Left ventricle myocardium inferior (tissue), 1 donor: Measurements from ENCODE around the gene GALNT15. TPM values are rescaled to one million over a fixed set of nuclear protein-coding genes. Genes with fewer than 3 reads are reported as not detected.

Source experiments
- DNase-seq: peaks from one replicate; pipeline ENCODE4 v3.0.0-alpha.2; 2020
- H3K27ac ChIP-seq: fragments of 200-600 bp; replicated peaks from 2 replicates; pipeline ENCODE4 v1.8.0; 2021
- H3K27me3 ChIP-seq: fragments of 200-600 bp; 2 replicates; pipeline ENCODE4 v1.8.0; 2021; ENCODE audit warnings: low read depth
- H3K36me3 ChIP-seq: fragments of 200-600 bp; 2 replicates; pipeline ENCODE4 v1.8.0; 2021
- H3K4me1 ChIP-seq: fragments of 200-600 bp; 2 replicates; pipeline ENCODE4 v1.8.0; 2021
- H3K4me3 ChIP-seq: fragments of 200-600 bp; 2 replicates; pipeline ENCODE4 v1.8.0; 2021; ENCODE audit warnings: mild to moderate bottlenecking, moderate library complexity
- H3K9me3 ChIP-seq: fragments of 200-600 bp; replicated peaks from 2 replicates; pipeline ENCODE4 v1.8.0; 2021
- intact Hi-C: fragments of 100-400 bp; cut with micrococcal nuclease; formaldehyde crosslinking; loops from one replicate; pipeline ENCODE4 v1.11.0; 2022
- total RNA-seq: library from RNA; stranded (reverse); fragmentation: NEBNext Ultra II Directional; extraction: Animal tissue kit (Norgen Biotek cat#: 25700); gene quantifications from one replicate; pipeline ENCODE4 v1.2.1, GENCODE V29; 2021
- TF ChIP-seq, protein P1 (sequence below): fragments of 200-600 bp; IDR thresholded peaks from 2 replicates; pipeline ENCODE4 v1.8.0; 2021; ENCODE audit warnings: antibody characterized with exemption, mild to moderate bottlenecking, borderline replicate concordance
- donor health status: DM: no; HTN: yes; CAD: no; lungs with severe emphysema.

The GALNT15 gene
- total RNA-seq, 1 donor from 2014 or later: 6.6 TPM

DNA sequence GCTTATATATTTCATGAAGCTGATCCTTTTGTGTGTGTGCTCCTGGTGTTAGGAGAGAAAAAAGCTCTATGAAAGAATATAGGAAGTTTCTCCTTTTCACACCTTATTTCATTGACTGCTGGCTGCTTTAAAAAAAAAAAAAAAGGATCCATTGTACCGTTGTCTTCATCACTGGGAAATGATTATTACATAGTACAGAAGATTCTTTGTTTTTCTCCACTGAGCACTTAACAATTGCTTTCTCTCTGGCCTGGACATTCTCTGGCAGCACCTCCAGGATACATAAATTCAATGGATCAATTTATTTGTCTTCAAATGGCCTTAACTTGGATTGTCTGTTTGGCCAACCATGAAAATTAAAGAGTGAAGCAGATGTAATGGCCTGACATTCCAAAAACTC, 53.1 kb downstream of the GALNT15 start:
- H3K27ac ChIP-seq: no peak overlapping the region
- H3K4me1 ChIP-seq: no peaks in the 10 kb centered on the region
- TF ChIP-seq, protein P1, sequence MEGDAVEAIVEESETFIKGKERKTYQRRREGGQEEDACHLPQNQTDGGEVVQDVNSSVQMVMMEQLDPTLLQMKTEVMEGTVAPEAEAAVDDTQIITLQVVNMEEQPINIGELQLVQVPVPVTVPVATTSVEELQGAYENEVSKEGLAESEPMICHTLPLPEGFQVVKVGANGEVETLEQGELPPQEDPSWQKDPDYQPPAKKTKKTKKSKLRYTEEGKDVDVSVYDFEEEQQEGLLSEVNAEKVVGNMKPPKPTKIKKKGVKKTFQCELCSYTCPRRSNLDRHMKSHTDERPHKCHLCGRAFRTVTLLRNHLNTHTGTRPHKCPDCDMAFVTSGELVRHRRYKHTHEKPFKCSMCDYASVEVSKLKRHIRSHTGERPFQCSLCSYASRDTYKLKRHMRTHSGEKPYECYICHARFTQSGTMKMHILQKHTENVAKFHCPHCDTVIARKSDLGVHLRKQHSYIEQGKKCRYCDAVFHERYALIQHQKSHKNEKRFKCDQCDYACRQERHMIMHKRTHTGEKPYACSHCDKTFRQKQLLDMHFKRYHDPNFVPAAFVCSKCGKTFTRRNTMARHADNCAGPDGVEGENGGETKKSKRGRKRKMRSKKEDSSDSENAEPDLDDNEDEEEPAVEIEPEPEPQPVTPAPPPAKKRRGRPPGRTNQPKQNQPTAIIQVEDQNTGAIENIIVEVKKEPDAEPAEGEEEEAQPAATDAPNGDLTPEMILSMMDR: no peak
- H3K4me3 ChIP-seq: no peak overlapping the region
- no peak for DNase-seq
- peaks cover 9% of the 10 kb centered on the region for H3K36me3 ChIP-seq
- no peaks in the 10 kb centered on the region for H3K9me3 ChIP-seq
- H3K27me3 ChIP-seq: no peaks in the 10 kb centered on the region
- intact Hi-C loops: no loop called here

DNA sequence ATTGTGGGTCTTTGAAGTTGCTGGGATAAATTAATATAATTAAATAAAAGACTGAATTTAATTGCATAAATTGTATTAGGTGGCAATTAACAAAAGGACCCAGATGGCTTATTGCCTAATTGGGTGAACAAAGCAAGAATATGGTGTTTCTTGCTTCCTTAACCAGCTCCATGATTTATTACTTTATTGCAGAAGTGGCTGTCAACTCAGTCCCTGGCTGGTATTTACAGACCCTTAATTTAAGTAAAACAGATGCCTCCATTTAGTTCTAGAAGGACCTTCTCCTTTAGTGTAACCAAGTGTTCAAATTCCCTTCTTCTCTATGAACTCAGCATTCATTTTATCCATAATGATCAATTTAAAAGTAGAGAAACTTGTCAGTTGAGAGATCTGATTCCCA, 55.2 kb downstream of the GALNT15 start:
- DNase-seq: no peak
- no peaks in the 10 kb centered on the region for H3K9me3 ChIP-seq
- no peak overlapping the region for H3K27ac ChIP-seq
- peaks cover 4% of the 10 kb centered on the region for H3K36me3 ChIP-seq
- TF ChIP-seq, protein P1: no peak
- no peaks in the 10 kb centered on the region for H3K4me1 ChIP-seq
- no peak overlapping the region for H3K4me3 ChIP-seq
- H3K27me3 ChIP-seq: no peaks in the 10 kb centered on the region
- intact Hi-C loops: no loop called here

DNA sequence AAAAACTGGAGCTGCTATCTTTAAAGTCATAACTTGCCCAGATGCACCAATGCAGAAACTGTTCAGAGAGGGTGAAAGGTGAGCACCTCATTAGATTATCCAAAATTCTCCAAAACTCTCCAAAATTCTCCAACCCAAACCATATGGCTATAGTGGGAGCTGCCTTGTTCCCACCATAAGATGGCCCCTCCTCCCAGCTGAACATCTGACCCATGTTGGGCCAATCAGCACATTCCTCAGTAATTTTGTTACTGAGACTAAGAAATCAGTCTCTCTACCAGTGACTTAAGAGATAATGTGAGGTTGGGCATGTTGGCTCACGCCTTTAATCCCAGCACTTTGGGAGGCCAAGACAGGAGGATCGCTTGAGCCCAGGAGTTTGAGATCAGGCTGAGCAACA, 57.5 kb downstream of the GALNT15 start:
- TF ChIP-seq, protein P1: no peak
- intact Hi-C loops: no loop called here
- H3K36me3 ChIP-seq: no peaks in the 10 kb centered on the region
- no peak overlapping the region for H3K4me3 ChIP-seq
- H3K27ac ChIP-seq: no peak overlapping the region
- DNase-seq: no peak
- no peaks in the 10 kb centered on the region for H3K9me3 ChIP-seq
- H3K27me3 ChIP-seq: no peaks in the 10 kb centered on the region
- peaks cover 8% of the 10 kb centered on the region for H3K4me1 ChIP-seq

DNA sequence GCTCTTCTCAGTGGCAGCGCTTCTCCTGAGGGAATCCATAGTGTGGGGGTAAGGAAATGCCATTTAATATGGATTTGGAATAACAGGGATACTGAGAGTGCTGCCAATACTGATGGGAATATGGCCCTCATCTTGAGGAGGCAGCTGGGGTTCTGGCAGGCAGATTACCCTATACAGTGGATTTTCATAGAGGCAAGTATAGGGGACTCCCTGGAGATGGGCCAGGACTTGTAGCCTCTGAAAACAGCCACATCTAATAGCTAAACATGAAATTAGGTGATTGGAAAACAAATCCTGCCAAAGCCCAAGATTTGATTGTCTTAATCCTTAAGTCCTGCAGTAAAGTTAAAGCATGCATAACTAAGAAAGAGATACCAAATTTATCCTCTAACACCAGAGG, 59.3 kb downstream of the GALNT15 start:
- no peak for DNase-seq
- Histone ChIP-seq H3K27me3 (no peaks in the 10 kb centered on the region), H3K9me3 (no peaks in the 10 kb centered on the region), H3K4me3 (no peak overlapping the region), H3K36me3 (no peaks in the 10 kb centered on the region), H3K4me1 (peaks cover 20% of the 10 kb centered on the region), H3K27ac (no peak overlapping the region)
- intact Hi-C loops: no loop called here
- TF ChIP-seq, protein P1: no peak

DNA sequence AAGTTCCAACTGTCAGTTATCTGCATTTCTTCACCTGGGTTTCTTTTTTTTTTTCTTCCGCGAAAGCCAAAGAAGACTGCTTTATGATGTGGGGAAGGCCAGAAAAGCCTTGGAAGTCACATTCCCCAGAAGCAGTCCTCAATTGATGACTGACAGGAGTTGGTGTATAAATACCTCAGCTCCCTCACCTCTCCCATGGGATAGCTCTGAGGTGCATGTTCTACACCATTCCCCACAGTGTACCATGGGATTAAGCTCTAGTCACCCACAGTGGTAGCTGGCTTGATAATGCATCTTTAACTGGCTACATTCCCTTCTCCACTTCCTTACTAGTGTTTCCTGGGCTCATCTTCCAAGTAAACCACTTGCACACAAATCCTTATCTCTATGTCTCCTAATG, 59.8 kb downstream of the GALNT15 start:
- intact Hi-C loops: no loop called here
- H3K27ac ChIP-seq: no peak overlapping the region
- no peaks in the 10 kb centered on the region for H3K27me3 ChIP-seq
- TF ChIP-seq, protein P1: no peak
- no peak overlapping the region for H3K4me3 ChIP-seq
- no peaks in the 10 kb centered on the region for H3K36me3 ChIP-seq
- H3K9me3 ChIP-seq: no peaks in the 10 kb centered on the region
- DNase-seq: no peak
- peaks cover 25% of the 10 kb centered on the region for H3K4me1 ChIP-seq
